ENCODE data around the gene DIP2A.
A peak's percentile ranks its signal among the peaks of the same experiment; 100 is the strongest.
"Not testable (repeated sequence)": the region's sequence is repeated elsewhere in the genome, so short reads cannot be mapped to it uniquely, and the experiment has no call there.

DIP2A gene

DNA sequence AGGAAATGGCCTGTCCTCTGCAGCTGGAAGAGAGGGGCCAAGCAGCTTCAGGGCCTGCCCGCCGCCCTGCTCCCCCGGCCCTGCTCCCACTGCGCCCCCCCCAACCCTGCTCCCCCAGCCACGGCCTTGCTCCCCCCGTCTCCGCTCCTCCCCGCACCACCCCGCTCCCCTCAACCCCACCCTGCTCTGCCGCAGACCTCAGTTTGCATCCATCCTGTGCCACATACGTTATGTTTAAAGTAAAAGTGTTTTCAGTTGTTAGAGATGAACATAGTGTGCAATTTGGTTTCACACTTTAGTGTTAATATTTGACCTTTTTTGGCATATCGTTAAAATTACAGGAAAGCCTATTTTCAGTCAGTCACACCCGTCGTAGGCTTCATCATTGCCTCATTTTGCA is 34.1 kb upstream of the DIP2A start:
- no peak for DNase-seq (ENCODE audit: low read depth)

DNA sequence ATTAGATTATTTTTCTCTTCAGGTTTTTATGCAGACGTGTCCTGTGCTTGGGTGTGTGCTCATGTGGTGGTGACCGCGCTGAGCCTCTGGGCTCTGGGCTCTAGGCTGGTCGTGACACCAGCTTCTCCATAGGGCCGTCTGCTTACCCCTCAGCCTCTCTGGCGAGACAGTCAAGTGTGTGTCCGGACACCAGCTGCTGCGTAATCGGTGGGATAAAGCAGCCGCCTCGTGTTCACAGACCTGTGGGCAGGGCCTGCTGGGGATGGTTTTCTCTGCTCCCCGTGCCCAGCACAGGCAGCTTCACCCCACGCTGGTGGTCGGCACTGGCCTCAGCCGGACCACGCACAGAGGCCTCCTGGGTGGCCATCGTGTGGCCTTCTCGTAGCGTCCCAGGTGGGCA is 33.6 kb upstream of the DIP2A start:
- no peak for DNase-seq (ENCODE audit: low read depth)

DNA sequence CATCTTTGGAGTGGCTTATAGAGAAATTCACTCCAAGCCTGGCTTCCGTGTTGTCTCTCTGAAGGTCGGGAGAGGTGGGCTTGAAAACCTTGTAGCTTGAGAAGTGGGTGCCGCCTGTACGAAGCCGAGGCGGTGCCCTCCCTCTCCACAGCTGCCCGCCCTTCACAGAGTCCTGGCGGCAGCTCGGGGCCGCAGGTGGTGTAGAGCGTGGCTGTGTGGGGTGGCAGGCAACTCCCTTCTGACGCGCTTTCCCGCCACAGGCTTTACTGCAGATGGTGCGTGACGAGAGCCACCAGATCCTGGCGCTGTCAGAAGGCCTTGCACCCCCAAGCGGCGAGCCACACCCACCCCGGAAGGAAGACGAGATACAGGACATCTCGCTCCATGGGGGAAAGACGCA is 33.1 kb upstream of the DIP2A start:
- peak; percentile 13 for DNase-seq (ENCODE audit: low read depth)

DNA sequence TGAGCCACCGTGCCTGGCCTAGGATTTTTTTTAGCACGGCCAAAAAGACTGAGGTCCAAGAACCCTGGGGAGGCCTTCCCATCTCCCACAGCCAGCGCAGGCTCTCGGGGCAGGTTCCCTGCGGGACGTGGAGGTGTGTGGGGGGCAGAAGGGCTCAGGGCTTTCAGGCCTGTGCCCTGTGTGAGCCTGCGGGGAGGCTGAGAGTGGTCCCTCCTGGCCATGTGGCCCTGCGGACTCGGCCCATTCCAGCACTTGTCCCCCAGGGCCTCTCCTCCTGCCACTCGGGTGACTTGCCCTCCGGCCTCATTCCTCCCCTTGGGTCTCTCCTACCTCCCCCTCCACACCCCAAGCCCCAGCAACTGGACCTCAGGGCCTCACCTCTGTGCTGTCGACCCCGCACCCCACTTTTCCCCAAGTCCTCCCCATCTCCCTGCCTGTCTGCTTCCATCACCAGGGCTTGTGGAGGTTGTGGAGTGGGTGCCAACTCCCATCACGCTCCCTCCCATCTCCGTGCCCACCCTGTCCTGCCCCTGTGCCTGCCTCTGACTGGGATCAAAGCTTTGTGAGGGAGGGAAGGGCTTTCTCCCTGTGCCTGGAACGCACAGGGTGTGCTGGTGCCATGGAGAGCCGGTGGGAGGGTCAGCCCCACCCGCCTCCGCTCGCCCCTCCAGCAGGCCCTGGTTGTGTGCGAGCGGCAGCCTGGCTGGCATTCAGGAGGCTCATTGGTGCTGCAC is 32.2 kb upstream of the DIP2A start:
- no peak for DNase-seq (ENCODE audit: low read depth)

DNA sequence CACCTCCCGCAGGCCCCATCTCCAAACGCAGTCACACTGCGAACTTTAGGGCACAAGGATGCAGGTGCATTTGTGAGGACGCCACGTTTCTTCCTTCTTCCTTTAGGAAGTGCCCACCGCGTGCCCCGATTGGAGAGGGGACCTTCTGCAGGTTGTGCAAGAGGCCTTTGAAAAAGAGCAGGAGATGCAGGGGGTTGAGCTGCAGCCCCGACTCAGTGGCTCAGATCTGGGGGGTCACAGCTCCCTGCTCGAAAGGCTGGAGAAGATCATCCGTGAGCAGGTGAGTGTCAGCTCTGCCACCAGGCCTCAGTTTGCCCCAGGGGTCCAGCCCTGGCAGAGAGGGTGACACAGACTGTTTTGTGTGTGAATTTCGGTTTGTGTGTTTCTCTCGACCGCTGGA is 31.2 kb upstream of the DIP2A start:
- no peak for DNase-seq (ENCODE audit: low read depth)

DNA sequence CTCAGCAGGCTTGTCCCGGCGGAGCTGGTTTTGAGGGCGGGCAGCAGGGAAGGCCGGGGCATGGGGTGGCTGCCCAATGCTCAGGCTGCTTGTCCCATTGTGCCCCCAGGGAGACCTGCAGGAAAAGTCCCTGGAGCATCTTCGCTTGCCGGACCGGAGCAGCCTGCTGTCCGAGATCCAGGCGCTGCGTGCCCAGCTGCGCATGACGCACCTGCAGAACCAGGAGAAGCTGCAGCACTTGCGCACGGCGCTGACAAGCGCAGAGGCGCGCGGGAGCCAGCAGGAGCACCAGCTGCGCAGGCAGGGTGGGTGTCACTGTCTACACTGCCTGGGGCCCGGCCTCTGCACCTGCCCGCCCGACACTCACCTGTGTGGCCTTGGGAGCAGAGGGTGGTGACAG is 30.4 kb upstream of the DIP2A start:
- no peak for DNase-seq (ENCODE audit: low read depth)

DNA sequence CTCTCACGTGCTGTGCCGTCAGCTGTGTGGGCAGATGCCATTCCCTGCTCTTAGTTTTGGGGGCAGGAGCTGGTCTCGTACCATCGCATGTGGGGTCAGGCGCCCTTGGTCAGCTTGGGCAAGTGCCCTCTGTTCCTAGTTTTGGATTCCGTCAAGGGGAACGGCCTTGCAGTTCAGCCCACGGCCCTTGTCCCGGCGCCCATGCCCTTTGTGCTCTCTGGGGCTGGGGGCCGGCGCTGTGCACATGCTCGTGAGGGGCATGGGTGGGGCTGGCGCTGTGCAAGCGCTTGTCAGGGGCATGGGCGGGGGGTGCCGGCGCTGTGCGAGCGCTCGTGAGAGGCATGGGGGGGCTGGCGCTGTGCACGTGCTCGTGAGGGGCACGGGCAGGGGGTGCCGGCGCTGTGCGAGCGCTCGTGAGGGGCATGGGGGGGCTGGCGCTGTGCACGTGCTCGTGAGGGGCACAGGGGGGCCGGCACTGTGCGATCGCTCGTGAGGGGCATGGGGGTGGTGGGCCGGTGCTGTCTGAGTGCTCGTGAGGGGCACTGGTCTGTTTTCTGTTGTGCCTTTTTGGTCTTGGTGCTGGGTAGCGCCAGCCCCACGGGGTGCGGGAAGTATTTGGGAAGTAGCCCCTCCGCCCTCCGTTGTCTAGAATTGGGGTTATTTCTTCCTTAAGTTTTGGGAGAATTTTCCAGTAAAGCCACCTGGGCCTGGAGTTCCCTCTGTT is 29.5 kb upstream of the DIP2A start:
- no peak for DNase-seq (ENCODE audit: low read depth)

DNA sequence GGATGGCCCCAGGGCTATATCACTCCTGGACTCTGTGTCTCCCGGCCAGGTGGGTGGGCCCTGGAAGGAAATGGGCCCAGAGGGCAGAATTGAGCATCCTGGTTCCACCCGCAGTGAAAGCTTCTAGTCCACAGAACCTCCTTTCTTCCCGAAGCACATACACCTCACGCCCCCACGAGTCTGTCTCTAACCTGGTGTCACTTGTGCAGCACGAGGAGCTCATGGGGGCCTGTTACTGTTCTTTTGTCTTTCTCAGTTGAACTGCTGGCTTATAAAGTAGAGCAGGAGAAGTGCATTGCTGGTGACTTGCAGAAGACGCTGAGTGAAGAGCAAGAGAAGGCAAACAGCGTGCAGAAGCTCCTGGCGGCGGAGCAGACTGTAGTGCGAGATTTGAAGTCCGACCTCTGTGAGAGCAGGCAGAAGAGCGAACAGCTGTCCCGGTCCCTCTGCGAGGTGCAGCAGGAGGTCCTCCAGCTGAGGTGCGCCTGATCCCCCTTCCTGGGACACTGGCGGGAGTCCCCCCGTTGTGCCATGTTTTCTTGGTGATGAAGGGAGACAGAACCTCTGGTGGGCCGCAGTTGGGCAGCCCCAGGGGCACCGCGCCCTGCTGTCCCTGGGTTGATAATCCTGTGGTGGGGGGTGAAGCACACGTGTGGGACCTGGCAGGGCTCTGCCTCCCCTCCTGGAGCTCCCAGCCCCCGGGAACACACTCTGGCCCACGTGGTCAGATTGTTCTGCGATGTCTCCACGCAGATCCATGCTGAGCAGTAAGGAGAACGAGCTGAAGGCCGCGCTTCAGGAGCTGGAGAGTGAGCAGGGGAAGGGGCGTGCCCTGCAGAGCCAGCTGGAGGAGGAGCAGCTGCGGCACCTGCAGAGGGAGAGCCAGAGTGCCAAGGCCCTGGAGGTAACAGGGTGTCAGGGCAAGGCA is 28.7 kb upstream of the DIP2A start:
- DNase-seq (ENCODE audit: low read depth) = no peak

DNA sequence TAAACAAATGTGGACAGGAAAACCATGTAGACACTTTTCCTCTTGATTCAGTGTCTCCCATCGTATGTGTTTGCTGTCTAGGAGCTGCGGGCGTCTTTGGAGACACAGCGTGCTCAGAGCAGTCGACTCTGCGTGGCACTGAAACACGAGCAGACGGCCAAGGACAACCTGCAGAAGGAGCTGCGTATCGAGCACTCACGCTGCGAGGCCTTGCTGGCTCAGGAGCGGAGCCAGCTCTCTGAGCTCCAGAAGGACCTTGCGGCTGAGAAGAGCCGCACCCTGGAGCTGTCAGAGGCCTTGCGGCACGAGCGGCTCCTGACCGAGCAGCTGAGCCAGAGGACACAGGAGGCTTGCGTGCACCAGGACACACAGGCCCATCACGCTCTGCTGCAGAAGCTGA is 27.2 kb upstream of the DIP2A start:
- no peak for DNase-seq (ENCODE audit: low read depth)

DNA sequence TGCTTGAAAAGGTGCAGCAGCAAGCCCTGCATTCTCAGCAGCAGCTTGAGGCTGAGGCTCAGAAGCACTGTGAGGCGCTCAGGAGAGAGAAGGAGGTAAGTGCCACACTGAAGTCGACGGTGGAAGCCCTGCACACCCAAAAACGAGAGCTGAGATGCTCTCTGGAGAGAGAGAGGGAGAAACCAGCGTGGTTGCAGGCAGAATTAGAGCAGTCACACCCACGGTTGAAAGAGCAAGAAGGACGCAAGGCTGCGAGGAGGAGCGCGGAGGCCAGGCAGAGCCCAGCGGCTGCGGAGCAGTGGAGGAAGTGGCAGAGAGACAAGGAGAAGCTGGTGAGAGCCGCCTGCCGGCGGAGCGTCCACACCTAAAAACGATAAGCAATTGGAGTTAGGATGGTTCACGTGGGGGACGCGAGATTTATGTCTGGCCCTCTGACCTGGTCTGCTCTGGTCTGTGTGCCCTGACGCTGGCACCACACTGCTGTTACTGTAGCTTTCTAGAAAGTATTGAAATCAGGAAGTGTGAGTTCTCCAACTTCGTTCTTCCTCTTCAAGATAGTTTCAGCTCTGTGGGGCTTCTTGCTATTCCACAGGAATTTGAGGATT is 26.7 kb upstream of the DIP2A start:
- DNase-seq (ENCODE audit: low read depth) = no peak

DNA sequence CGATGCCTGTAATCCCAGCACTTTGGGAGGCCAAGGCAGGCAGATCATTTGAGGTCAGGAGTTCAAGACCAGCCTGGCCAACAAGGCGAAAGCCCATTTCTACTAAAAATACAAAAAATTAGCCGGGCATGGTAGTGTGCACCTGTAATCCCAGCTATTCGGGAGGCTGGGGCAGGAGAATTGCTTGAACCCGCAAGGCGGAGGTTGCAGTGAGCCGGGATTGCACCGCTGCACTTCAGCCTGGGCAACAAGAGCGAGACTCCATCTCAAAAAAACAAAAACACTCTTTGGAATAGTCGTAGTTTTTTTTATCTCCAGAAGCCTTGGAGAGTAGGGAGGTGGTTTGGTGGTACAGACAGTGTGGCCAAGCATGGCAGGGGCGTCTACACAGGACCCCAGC is 25.6 kb upstream of the DIP2A start:
- DNase-seq (ENCODE audit: low read depth) = not testable (repeated sequence)

DNA sequence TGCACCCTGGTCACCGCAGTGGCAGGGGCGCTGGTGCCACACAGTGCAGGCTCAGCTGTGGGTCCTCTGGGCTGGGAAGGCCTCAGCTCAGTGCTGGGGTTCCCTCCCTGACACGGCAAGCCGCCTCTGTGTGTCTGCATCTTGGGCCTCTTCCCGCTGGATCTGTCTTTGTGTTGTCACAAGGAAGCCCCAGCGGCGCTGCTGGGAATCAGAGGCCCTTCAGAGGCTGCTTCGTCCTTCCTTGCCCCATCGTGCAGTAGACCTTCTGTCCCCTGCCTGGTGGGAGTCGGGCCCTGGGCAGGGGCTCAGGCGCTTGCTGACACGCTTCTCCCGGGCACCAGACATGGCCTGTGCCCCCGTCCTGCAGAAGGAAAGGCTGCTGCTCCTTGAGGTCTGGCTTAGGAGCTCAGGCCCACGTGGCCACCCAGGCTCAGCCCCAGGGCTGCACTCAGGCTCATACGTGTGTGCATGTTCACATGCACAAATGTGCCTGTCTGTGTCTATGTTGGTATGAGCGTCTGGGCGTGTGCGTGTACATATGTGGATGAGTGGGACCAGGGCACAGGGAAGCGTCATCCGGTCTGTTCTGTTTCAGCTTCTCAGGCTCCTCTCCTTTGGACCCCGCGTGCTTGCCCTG is 24.3 kb upstream of the DIP2A start:
- DNase-seq (ENCODE audit: low read depth) = no peak

DNA sequence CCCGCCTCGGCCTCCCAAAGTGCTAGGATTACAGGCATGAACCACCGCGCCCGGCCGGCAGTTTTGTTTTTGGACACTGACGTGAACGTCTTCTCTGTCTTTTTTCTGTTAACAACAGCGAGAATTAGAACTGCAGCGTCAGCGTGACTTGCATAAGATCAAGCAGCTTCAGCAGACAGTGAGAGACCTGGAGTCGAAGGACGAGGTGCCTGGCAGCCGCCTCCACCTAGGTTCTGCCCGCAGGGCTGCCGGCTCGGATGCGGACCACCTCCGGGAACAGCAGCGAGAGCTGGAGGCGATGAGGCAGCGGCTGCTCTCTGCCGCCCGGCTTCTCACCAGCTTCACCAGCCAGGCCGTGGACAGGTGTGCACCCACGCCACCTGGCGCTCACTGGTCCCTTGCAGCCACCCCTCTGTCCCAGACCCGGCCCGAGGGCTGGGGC is 22.9 kb upstream of the DIP2A start:
- DNase-seq (ENCODE audit: low read depth) = no peak

DNA sequence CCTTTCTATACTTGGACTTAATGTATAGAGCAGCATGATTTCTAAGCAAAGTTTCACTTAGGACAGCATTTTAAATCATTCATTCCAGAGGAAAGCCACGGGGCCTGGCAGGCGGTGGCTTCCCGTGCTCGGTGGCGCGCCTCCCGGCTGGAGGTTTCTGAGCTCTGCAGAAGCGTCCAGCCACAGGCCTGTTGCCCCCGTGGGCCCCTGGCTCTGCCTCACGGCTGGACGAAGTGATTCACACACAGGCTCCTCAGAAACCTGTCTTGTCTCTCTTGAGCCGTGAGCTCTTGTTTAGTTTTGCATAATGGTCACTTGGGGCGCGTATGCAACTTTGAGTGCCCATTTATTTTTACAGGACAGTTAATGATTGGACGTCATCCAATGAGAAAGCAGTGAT is 22.1 kb upstream of the DIP2A start:
- DNase-seq (ENCODE audit: low read depth) = no peak

DNA sequence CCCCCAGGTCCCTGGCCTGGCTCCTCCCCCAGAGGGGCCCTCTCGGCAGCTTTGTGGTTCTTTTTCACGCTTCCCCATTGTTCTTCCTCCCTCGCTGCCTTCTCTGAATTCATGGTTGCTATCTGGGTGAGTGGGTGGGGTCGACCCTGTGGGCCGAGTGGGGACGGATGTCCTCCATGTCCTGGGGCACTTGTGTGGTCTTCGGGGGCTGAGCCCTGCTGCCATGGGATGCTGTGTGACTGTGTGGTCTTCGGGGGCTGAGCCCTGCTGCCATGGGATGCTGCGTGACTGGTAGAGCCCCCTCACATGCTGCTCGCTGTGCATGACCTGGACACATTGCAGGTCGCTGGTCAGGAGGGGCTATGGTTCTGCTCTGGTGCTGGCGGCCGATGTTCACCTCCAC is 21.6 kb upstream of the DIP2A start:
- no peak for DNase-seq (ENCODE audit: low read depth)

DNA sequence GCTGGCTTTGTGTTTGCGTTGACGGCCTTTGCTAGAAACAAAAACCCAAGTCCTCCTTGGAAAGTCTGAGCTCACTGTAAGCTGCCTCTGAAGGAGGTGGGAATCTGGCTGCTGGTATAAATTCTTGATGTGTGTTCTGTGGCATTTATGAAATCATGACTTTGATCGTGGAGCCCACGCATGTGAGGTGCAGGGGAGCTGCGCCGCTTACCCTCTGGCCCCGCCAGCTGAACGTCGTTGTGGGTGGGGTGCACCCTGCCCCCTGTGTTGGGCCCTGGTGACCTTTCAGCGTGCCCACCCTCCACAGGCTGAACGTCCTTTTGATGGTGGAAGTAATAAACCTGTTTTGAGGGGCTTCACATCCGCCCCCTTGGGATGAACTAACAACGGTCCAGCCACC is 21.2 kb upstream of the DIP2A start:
- DNase-seq (ENCODE audit: low read depth) = no peak

DNA sequence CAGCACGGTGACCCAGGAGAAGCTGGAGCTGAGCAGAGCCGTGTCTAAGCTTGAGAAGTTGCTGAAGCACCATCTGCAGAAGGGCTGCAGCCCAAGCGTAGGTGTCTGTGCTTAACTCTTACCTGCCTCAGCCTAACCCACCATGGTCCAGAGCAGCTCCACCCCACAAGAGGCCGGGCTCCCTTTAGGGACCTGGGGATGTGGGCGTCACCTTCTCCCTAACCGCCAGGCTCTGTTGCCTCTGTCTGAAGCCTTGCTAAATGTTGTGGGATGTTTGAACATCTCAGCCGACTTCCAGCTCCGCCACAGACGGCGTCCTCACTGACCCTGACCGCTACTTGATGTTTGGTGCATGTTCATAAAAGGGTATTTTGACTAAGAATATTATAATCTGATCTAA is 20.4 kb upstream of the DIP2A start:
- DNase-seq (ENCODE audit: low read depth) = no peak

DNA sequence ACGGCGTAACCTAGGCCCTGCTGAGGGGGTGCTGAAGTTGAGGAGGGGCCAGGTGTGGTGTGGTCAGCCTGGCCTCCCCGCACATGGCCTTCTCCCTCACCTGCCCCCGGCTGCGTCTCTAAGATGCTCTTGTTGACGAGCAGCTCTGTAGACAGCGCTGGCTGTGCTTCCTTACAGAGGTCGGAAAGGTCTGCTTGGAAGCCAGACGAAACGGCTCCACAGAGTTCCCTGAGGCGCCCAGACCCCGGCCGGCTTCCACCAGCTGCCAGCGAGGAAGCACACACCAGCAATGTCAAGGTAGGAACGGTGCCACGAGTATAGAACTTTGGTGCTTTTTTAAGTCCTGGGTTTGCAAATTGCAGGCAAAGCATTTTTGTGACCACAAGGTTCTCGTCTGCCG is 18.8 kb upstream of the DIP2A start:
- DNase-seq (ENCODE audit: low read depth) = no peak

DNA sequence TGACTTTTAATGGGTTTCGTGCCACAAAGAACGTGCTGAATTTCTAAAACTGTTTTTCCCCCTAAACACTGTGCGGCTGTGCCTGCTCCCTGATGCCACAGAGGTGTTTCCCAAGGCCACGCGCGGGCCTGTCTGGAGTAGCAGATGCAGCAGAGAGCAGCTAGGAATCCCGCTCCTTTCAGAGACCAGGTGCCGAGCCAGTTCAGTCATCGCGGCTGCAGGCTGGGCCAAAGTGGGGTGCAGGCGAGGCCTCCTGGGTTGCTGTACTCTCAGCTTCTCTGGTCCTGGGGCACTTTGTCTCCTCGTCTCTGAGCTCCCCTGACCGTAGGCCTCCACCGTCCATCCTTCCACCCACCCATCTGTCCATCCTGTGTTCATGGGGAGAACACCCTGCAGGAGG is 17.4 kb upstream of the DIP2A start:
- no peak for DNase-seq (ENCODE audit: low read depth)

DNA sequence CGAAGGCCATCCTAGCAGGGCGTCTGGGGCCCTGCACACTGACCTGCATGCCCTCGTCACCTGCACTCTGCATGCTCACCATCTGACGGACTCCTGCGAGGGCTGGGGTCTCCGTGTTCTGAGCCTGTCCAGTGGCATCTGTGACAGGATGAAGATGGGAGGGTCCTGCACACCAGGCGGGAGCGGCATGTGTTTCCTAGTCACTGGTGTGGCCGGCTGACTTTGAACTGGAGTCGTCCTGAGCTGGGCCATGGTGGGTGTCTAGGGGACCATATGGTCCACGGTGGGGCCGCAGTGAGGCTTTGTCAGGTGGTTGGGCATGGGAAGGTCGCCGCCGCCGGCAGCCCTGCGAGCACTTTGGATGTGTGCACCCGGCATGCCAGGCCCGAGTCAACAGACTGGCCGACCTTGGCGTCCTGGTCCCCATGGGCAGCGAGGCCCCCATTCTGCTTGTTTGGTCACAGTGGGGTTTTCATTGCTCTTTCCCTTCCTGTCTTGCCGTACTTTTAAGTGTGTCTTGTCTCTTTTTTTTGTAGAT is 16.7 kb upstream of the DIP2A start:
- DNase-seq (ENCODE audit: low read depth) = no peak

DNA sequence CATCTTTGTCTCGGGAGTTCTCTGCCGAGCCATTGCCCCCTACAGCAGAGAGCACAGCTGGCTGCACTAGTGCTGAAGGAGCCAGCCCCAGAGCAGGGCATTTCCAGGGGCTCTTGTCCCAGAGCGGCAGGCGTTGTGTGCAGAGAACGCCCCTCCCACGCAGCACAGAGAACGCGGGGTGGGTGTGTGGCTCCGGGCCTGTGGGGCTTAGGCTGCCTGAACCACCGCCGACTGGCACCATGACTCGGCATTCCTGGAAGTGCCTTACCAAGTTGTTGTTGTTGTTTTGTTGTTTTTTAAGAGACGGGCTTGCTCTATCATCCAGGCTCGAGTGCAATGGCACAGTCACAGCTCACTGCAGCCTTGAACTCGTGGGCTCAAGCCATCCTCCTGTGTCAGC is 15.8 kb upstream of the DIP2A start:
- DNase-seq (ENCODE audit: low read depth) = no peak

DNA sequence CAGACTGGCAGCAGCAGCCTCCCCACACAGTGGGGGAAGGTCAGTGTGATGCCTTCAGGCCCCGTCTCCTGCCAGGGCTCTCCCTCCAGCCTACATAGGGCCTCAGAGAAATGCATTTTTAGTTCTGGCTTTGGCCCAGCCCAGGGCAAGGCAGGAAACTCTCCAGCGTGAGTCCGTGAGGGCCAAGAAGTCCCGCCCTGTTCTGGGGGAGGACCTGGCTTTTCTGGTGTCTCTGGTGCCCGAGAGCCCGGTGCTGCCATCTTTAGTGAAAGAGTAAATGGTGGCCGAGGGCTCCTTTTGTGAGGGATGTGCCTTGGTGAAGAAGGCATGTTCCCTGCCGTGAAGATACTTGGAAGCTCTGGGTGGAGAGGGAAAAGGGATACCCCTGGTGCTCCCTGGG is 14.8 kb upstream of the DIP2A start:
- no peak for DNase-seq (ENCODE audit: low read depth)
